GM19043 (cell line): Measurements from ENCODE around the gene DLL1.

Source experiments
- ATAC-seq: cut with Tn5 transposase; IDR thresholded peaks from one replicate; pipeline ENCODE4 v1.9.1; 2021; ENCODE audit warnings: low read depth; ENCODE audit not compliant: unreplicated experiment

The DLL1 gene

GRCh38 chr6:170234419-170234818 lies 56.5 kb downstream of the DLL1 start:
- no peak for ATAC-seq

- no peak for ATAC-seq
Observed at GRCh38 chr6:170233286-170234205, 57.3 kb downstream of the DLL1 start.
